HG02759 (cell line): ENCODE results near the gene NAPSA.

Experiments used
- ATAC-seq: cut with Tn5 transposase; IDR thresholded peaks from one replicate; pipeline ENCODE4 v1.9.1; 2021; ENCODE audit warnings: mild to moderate bottlenecking, moderate library complexity; ENCODE audit not compliant: unreplicated experiment

The NAPSA gene

GRCh38 chr19:50320051-50320450, 45.4 kb downstream of the NAPSA start:
- no peak for ATAC-seq

- ATAC-seq: no peak
Observed at GRCh38 chr19:50319156-50319555, 46.3 kb downstream of the NAPSA start.

GRCh38 chr19:50318438-50318837, 47.0 kb downstream of the NAPSA start:
- no peak for ATAC-seq

- ATAC-seq: no peak
Observed at GRCh38 chr19:50317115-50317514, 48.3 kb downstream of the NAPSA start.

- ATAC-seq: no peak
Observed at GRCh38 chr19:50315773-50316448, 49.5 kb downstream of the NAPSA start.

GRCh38 chr19:50314724-50315708, 50.4 kb downstream of the NAPSA start:
- ATAC-seq: no peak

- ATAC-seq: no peak
Observed at GRCh38 chr19:50313812-50314536, 51.5 kb downstream of the NAPSA start.

- ATAC-seq: no peak
Observed at GRCh38 chr19:50312967-50313811, 52.2 kb downstream of the NAPSA start.

- ATAC-seq: no peak
Observed at GRCh38 chr19:50311723-50312635, 53.5 kb downstream of the NAPSA start.

GRCh38 chr19:50310759-50311465, 54.5 kb downstream of the NAPSA start:
- ATAC-seq: no peak

- ATAC-seq: no peak
Observed at GRCh38 chr19:50309396-50310125, 55.9 kb downstream of the NAPSA start.

GRCh38 chr19:50308991-50309390, 56.4 kb downstream of the NAPSA start:
- ATAC-seq: no peak
